GM21529 (cell line): ENCODE measurements around the gene RGR.

ENCODE experiments used
- ATAC-seq: cut with Tn5 transposase; IDR thresholded peaks from one replicate; pipeline ENCODE4 v1.9.1; 2021; ENCODE audit not compliant: unreplicated experiment

RGR gene

DNA sequence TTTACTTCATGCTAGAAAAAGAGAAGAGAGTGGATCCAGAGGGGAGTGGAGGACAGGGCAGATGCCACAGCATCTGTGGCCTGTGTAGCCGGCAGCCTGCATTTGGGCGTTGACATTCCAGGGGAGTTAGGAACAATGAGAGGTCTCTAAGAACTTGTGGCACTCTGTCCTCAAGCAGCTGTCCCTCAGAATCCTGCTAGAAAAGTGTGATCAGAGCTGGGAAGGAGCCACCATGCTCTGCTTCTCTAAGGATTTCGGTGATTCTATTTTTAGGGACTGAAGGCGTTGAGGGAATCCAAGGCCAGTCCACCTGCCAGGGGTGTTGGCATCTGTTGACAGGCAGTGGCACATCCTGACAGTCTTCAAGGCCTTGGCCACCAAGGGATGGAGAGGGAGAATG, 27.1 kb upstream of the RGR start:
- no peak for ATAC-seq

DNA sequence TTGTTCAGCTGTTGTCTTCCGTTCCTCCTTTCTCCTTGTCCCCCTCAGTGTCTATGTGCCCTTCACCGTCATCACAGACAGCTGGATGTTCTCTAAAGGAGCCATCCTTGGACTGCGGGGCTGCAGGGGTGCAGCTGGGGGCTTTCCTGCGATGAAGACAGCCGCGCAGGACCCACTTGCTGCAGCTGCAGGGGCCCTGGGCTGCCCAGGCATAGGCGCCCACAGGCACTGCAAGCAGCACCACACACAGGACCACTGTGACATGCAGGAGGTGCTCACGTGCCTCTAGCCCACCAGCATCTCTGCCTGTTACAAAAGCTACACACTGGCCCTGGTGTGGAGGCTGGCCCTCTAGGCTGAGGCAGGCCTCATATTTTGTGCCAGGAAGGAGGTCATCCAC, 22.9 kb upstream of the RGR start:
- ATAC-seq, result no peak

DNA sequence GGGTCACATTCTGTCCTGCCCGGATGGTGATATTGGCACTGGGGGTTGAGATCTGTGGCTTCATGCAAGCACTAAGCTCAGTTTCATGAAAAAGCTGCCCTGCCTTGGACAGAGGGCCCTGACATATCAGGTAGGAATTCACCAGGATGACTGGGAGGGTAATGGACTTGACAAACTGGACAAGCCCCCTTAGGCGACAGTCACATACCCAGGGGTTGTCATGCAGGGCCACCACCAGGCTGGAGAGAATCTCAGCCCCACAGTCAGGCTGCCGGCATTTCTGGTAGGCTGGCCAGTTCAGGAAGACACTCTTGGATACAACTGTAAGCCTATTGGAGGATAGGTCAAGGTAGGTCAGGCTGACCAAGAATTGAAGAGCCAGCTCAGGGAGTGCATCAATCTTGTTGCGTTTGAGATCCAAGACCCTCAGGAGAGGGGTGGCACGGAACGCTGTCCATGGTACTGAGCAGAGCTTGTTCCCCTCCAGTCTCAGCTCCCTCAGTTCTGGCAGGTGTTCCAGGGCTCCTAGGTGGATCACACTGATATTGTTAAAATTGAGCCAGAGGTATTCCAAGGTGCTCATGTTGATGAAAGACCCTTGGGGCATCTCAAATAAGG, 20.3 kb upstream of the RGR start:
- ATAC-seq, result no peak

DNA sequence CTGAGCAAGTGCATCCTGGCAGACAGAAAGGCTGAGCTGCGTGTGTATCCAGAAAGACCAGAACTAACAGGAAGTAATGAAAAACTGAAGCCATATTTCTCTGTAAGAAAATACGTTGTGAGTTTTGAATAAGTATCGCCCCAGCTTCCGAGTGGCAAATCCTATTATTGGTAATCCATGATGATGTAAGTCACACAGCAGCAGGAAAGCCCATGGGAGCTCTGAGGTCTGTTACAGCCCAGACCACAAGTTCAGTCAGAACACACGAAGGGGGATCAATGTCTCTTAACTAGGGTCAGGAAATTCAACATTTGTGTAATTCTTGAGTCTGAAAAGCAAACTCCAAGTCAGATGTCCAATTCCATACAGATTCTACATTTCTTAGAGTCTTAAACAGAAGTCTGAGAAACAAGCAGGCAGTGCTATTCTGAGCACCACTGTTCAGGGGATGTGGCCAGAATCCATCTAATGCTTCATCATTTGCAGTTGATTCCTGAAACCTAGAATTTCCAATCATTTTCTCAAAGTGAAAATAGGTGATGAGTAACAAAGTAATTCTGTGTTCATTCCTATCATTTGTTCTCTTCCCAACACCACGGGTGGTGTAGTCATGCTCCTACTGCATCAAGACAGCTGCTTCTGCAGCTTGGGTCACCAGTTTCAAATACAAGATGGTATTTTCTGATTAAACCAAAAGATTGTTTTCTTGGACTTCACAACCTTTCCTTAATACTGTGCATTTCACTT, 19.3 kb upstream of the RGR start, which contains the start of gene LRIT2:
TSS of gene LRIT2 (minus strand) at position 118 of the 747 bp plus-strand sequence. CDS start at position 94, 24 bp downstream.
- no peak for ATAC-seq

DNA sequence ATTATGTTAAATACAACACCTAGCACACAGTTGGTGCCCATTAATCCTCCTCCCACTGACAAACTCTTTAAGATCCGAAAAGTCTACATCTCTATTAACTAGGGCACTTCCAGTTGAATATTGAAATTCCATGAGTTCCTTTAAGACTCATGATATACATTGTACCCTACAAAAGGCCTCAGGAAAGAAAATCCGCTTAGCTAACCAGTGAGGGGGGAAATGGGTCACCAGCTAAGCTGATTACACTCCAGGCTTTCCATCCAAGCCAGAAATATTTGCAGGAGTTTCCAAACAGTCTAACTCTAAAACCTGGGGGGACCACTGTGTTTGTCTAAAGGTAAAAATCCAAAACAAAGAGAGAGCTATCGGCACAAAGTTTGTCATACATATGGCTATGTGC, 18.2 kb upstream of the RGR start:
- ATAC-seq, result no peak

DNA sequence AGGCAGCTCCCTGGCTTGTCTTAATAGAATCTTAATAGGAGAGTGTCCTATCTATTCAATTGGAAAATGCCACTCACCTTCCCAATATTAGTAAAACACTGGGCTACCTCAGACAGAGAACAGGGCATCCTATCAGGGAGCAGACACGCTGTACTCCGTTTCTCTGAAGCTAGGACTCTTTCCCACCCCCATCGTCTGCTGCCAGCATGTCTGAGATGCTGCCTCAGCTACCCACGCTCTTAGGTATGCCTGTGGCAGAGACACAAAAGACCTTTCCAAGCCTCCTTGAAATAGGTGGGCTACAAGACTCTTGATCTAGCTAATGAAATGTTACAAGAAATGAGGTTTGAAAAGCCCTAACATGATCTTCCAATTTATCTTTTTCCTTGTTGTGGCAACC, 17.0 kb upstream of the RGR start:
- ATAC-seq, result no peak

DNA sequence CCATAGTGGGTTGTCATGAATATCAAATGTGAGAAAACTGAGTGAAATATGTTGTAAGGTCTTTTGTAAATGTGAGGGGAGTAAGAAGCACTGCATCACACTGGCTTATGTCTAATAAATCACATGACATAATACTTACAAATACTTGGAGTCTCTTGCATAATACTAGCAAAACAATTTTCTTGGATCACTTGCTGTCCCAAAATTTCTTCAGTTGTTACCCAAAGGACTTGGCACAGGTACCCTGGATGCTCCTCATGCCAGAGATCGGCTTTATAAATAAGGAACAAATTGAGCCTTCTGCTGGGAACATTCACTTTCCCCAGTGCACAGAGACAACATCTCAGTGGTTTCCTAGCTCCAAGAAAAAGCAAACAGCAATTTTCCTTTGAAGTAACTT, 14.5 kb upstream of the RGR start:
- no peak for ATAC-seq

- no peak for ATAC-seq
Observed at GRCh38 chr10:84232376-84232775, 12.5 kb upstream of the RGR start.

DNA sequence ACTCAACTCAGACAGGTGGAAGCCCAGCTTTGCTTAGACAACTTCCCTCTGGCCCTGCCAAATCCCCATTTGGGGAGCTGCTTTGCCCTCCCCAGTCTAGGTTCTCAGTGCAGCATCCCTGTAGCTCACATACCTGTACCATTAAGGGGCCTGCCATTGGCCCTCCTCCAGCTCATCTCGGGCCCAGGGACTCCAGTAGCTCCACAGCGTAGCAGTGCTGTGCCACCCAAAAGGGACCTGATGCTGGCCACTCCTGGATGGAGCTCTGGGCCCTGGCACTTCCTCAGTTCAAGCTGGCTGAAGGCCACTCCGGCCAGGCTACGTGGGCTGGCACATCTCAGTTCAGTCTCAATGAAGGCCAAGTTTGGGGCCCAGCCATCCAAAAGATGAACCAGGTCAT, 10.9 kb upstream of the RGR start:
- no peak for ATAC-seq

DNA sequence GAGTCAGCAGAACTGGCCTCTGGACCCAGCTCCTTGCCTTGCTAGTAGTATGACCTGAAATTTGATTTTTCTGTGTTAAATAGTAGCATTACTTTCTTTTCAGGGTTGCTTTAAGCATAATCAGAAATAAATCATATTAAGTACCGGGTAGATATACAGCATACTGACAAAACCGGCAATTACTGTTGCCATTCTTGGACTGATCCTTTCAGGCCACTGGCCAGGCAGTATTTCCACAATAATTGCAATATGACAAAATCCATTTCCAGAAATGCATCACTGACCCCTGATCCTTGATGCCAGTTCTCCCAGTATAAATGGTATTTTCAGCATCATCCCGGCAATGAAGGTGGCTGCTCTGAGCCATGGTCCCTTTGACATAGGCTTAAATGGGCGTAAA, 10.4 kb upstream of the RGR start:
- no peak for ATAC-seq

- ATAC-seq, result no peak
Observed at GRCh38 chr10:84235096-84235495, 9.8 kb upstream of the RGR start.

GRCh38 chr10:84236807-84237198, 8.1 kb upstream of the RGR start:
- ATAC-seq, result no peak

DNA sequence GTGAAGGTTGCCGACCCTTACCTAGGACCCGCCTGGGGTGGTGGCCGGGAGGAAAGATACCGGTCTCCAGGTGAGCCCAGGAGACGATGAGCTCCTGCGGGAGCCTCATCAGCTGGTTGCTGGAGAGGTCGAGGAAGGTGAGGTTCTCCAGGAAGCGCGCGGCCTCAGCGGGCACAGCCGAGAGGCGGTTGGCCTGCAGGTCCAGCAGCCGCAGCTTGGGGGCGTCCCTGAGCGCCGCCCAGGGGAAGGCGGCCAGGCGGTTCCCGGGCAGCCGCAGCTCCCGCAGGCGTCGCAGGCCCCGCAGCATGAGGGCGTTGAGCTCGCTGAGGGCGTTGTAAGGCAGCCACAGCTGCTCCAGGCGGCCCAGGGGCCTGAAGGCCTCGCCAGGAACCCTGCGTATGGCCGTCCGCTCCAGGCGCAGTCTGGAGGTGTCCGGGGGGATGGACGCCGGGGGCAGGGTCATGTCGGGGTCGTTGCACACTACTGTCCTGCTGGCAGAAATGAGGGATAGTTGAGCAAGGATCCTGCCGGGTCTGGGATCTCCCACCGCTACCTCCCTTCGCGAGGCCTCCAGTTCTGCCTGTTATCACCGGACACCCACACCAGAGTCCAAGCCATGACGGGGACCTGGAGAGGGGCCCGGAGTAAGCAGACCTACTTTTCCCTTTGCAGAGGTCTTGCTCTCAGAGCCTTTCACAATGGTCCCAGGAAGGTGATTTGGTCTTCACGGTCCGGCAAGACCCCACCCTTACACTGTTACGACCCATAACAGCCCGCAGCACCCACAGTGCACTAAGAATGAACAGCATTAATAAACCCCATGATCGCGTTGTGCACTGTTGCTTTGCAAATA, 7.4 kb upstream of the RGR start:
- ATAC-seq, result no peak

DNA sequence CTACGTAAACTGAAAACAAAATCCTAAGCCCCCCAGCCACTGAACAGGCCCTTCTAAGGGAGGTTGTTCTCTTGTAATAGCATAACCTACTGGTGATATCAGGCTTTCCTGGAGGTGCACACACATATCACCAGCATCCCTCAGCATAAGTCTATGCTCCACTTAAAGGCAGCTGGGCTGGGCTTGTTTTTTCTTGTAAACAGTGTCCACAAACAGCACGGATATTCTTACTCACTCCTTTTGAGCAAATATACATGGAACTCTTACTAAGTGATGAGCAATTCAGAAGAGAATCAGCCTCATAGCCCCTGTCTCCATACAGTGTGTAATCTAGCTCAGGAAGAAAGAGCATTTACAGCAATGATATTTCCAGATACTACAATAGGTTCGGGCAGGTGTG, 5.9 kb upstream of the RGR start:
- no peak for ATAC-seq

DNA sequence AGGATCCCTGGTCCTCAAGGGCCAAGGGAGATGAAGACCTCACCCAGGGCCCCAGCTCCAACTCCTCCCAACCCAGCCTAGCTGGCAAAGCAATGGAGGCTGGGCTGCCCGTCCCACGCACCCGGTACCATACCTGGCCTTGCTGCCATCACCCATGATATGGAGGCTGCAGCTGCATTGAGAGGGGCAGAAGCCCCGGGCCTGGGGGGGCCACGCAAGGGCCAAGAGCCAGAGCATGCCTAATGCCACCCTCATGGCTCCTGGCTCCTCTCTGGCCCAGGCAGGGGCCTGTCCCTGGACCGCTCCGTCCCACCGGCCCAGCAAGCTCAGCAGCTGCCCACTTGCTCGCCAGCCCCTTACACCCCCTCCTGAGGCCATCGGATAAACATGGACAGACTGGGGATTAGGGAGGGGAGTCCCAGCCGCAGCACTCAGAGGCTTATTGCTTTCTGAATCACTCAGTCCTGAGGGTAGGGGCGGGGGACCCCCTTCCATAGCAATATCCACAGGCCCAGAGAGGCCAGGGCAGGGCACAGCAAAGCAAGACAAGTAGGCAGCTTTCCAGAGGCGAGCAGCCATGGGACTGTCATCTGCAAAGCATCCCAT, 3.6 kb upstream of the RGR start, which contains the start of gene LRIT1:
TSS of gene LRIT1 (minus strand) at position 362 of the 606 bp plus-strand sequence. CDS start at position 255, 107 bp downstream.
- ATAC-seq, result no peak

- ATAC-seq, result no peak
Observed at GRCh38 chr10:84243759-84244158, 1.1 kb upstream of the RGR start.

DNA sequence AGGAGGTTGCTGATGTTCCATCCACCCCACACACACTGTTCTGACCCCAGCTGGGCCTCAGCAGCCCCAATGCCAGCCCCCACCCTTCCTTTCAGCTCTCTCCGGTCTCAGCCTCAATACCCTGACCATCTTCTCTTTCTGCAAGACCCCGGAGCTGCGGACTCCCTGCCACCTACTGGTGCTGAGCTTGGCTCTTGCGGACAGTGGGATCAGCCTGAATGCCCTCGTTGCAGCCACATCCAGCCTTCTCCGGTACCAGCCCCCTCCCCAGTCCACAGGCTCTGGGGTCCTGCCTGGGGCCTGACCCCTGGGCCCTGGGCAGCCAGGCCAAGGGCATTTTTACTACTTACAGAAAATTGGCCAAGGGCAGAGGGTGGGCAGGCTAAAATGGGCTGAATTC, 2.6 kb downstream of the RGR start:
- ATAC-seq, result no peak

- no peak for ATAC-seq
Observed at GRCh38 chr10:84248794-84249193, 3.9 kb downstream of the RGR start.

- no peak for ATAC-seq
Observed at GRCh38 chr10:84254552-84255478, 10.0 kb downstream of the RGR start.
